Glomerular visceral epithelial cell (primary cell): ENCODE measurements around the gene AP5M1.
"Not testable (repeated sequence)": the region's sequence is repeated elsewhere in the genome, so short reads cannot be mapped to it uniquely, and the experiment has no call there.

ENCODE experiments used
- DNase-seq: peaks from one replicate; pipeline ENCODE4 v3.0.0-alpha.2; 2016; ENCODE audit errors: extremely low spot score

The AP5M1 gene

DNA sequence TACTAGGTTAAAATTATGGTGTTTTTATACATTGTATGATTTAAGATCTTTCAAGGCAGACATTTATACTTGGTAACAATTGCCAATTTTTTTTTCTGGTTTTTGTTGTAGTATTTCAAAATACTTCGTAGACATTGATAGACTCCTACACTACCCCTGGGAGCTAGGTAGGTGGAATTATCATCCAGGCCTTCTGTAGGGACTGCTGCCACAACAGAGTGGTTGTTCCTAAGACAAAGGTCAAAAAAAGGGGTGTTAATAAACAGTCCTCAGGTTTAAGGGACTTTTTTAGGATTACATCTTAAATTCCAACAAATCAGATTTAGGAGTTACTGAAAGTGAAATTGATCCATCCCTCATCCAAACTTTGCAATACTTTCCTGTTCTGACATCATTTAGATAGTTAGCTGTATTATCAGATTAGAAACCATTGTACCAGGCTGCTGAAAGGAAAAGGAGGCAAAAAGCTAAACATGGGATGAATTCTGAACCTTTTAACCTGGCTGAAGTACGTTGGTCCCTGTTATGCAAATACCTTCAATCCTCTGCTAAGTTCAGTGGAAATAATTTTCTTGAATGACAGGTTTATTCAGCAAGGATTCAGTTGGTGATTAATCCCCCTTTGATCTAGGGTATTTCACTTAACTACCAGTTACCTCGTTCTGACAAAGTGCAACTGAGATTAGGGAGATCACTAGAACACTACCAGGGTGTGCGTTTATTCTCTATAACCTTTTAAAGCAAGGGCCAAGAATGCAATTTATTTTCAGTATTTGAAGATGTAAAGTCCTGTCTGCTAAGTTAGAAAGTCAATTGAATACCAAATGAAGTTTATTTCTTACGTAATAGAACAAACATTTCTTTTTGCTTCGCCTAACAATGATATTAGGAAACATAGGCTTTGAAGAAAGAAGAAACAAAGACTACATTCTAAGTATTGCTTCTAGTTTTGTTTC, 23.2 kb downstream of the AP5M1 start:
- DNase-seq, result no peak

DNA sequence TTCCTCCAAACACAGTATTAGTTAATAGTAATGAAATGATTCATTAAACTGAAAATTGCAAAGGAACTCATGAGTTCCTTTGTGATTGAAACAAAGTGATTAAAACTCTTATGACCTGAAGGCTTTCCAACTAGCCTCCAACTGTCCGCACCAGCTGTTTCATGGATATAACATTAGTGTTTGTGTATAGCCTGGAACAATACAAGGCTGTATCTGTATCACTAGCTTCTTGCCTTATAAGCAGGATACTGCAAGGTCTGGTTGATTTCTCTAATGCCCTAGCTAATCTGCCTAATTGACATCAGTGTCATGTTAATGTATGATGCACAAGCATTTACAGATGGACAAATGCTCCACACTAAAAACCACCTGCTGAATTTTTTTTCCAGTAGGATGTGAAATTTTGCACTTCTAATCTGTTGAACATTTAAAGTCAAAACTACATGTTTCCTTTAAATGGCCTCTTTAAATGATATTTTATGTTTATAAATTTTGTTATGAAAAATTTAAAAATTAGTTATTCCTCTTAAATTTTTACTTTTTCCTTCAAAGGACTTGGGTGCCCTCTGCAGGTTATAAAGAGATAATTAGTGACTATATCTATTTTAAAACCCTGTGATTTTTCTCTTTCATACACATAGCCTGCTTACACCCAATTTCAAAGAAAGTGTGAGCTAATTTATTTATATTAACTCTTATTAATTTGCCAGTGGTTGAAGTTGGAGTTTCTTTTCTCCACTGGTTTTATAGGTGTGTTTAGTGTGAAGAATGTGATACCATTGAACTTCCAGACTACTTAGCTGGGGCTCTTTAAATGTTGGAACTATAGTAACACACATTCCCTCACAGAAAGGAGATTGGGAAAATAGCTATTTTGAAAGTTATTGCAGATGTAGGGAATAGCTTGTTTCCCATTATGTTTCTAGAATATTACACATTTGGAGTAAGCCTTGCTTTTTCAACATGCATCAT, 25.4 kb downstream of the AP5M1 start:
- peak; percentile 8 for DNase-seq

DNA sequence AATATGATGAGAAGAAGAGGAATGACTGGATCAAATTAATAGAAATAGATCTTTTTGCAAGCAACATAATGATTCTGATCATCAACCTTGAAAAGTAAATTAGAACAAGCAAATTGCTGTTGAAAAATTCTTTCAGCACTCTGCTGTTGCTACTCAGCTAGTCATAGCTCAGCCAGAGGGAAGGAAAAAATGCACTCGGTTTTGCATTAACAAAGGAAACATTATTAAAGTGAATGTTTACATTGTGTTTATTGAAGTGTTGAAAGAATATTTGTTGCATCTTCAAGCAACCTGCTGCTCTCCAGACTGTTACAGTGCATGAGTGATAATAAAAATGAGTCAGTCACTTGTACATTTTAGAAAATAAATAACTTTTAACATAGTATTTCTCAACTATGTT, 26.5 kb downstream of the AP5M1 start:
- no peak for DNase-seq

DNA sequence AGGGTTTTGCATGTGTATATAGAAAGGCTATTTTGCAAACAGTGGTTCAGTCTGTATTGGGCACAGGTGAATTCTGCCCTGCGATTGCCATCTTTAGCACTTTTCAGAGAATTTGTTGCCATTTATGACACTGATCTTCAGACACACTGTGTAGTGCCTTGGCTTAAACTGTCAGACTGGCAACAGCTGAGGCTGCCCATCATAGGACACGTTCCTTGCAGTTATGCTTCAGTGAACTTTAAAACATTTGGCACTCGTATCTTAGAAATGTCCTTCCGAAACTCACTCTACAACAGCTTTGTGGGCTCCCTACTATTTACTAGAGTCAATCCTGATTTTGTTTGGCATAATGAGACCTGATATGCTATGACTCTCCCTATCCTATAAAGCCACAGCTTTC, 29.1 kb downstream of the AP5M1 start:
- no peak for DNase-seq

DNA sequence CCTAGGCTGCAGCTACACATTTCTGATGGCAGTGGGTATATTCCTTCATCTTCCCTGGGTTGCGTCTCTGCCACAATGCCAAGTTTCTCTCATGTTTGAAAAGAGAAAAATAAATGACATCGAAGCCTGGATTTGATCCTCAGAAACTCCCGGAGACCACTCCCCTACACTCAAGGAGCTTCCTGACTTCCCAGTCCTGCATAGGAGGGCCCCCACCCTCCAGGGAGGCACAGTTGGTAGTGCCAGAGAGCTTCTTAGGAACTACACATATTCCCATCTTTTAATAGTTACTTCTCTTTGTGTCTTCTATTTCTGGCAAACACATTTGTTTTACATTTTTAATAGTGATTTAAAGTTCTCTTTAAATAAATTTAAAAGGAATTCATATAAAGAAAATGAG, 30.7 kb downstream of the AP5M1 start:
- no peak for DNase-seq

DNA sequence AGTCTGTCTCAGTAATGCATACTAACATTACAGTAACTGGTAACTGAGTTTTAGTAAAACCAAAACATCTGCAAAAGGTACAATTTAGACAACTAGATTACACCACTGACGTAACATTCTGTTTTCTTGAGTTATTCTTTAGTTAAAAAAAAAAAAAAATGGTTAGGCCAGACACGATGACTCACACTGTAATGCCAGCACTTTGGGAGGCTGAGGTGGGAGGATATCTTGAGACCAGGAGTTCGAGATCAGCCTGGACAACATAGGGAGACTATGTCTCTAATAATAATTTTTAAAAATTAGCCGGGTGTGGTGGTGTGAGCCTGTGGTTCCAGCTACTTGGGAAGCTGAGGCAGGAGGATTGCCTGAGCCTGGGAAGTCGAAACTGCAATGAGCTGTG, 34.1 kb downstream of the AP5M1 start:
- DNase-seq, result no peak

DNA sequence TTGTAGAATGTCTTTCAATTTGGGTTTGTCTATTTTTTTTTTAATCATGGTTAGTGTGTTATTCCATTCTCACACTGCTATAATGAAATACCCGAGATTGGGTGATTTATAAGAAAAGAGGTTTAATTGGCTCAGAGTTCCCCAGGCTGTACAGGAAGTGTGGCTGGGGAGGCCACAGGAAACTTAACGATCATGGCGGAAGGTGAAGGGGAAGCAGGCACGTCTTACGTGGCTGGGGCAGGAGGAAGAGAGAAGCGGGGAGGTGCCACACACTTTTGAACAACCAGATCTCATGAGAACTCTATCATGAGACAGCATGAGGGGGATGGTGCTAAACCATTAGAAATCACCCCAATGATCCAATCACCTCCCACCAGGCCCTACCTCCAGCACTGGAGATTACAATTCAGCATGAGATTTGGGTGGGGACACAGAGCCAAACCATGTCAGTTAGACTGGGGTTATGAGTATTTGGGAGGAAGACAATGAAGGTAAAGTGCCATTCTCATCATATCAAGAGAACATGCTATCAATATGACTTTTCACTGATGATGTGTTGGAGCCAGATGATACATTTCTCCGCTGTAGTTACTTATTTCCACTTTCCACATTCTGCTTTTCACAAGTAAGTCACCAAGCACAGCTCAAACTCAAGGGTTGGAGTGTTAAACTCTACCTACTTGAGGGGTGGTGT, 45.8 kb downstream of the AP5M1 start:
- DNase-seq, result no peak

DNA sequence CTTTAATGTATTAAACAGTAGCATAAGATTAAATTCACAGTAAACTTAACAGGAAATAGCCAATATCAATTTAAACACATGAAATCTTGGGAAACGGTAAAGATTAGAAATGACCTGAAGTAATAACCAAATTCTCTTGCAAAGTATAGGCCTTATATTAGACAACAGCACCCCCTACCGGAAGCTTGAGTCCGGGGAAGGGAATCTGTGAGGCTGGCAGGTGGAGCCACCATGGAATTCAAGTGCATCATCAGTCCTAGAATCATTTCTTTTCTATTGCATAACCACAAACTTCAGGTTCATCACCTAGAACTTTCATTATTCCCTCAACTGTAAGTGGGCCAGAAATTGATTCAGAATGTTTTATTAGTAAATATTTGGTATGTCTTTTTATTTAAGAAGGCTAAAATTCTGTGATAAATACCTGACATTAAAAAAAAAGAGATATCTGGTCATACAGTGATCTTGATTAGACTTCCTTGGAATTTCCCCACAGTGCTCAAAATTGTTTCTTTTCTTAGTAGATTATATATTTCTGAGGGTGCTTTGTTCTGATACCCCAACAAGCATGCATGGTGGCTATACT, 48.6 kb downstream of the AP5M1 start:
- peak; percentile 78 for DNase-seq

DNA sequence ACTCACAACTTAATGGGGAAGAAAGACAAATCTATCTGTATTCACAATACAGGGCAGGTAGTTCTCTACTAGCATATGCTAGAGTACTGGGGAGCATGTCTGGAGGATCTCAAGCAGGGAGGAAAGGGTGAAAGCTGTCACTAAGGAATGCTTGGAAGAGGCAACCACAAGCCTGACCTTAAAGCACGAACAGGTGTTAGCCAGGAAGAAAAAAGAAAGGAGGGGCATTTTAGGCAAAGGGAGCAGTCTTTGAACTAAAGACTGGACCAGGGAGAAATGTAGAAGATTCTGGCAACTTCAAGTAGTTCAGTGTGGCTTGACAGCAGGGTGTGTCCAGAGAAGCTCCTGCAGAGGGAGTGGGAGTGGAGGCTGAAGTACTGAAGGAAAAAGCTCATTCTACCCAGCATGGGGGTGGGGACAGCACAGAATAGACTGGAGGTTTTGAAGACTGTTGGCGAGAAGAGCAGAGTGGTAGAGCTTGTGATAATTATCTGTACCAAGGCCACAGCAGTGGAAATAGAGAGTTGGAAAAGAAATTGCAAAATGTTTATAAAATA, 50.9 kb downstream of the AP5M1 start:
- DNase-seq, result no peak

DNA sequence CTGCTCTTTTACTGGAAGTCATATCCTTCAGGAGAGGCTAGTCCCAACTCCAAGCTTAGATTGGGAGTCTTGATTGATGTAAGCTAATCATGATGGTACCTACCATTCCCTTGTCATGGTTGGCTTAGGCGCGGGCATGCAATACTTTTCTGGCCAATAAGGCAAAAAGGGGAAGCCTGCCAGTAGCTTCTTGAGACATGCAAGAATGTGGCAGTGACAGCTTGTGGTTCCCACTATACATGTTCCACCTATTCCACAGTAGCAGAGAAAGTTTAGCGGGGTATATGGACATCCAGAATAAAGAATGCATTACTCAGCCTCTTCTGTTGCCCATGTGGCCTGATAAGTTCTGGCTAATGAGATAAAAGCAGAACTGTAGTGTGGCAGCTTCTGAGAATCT, 55.0 kb downstream of the AP5M1 start:
- no peak for DNase-seq

DNA sequence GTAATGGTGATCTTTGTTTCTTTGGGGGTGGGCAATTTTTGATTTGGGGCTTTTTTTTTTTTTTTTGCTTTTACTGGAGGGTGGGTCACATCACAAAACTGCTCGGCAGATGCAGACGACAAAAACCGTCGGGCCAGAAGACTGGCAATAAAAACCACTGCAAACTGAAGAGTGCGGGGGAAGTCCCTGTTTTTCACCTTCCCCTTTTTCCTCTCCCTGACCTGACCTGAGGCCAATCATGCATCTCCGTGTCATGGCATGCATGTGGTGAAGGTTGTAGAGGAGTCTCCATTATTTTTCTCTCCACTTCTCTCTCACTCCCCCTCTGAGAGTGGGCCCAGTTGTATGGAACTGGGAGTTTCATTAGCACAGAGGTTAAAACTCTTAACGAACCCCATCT, 57.5 kb downstream of the AP5M1 start:
- DNase-seq, result no peak

DNA sequence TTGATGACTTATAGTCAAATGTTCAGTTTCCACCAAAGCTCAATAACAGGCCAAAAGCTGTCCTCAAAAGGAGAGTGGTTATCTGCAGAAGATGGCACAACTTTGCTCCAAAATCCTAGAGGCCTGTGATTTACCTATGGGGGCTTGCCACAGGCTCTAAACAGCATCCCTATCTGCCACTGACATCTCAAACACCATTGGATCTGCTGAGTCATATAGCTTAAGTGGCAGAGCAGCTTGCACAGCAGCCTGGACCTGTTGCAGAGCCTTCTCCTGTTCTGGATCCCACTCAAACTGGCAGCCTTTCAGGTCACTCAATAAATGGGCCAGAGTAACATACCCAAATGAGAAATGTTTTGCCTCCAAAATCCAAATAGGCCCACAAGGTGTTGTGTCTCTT, 61.1 kb downstream of the AP5M1 start:
- DNase-seq, result no peak

DNA sequence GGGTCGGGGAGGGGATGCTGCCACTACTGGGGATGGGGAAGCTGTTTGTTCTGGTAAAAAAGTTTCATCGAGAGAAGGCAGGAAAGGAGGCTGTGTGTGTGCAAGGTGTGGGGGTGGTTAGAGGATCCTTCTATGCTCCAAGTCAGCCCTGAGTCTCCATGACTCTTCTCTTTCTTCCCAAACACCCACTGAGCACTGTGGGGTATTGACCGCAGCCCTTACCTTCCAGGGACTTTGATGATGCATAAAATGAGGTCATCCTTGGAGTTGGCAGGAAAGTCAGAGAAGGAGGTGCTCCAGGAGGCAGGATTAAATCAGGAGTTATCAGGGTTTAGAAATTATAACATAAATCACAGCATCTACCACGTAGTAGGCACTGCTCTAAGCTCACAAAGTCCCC, 63.7 kb downstream of the AP5M1 start:
- DNase-seq, result peak; percentile 51

DNA sequence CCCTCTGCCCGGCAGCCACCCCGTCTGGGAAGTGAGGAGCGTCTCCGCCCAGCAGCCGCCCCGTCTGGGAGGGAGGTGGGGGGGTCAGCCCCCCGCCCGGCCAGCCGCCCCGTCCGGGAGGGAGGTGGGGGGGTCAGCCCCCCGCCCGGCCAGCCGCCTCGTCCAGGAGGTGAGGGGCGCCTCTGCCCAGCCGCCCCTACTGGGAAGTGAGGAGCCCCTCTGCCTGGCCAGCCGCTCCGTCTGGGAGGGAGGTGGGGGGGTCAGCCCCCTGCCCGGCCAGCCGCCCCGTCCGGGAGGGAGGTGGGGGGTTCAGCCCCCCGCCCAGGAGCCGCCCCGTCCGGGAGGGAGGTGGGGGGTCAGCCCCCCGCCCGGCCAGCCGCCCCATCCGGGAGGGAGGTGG, 65.0 kb downstream of the AP5M1 start:
- DNase-seq, result not testable (repeated sequence)

DNA sequence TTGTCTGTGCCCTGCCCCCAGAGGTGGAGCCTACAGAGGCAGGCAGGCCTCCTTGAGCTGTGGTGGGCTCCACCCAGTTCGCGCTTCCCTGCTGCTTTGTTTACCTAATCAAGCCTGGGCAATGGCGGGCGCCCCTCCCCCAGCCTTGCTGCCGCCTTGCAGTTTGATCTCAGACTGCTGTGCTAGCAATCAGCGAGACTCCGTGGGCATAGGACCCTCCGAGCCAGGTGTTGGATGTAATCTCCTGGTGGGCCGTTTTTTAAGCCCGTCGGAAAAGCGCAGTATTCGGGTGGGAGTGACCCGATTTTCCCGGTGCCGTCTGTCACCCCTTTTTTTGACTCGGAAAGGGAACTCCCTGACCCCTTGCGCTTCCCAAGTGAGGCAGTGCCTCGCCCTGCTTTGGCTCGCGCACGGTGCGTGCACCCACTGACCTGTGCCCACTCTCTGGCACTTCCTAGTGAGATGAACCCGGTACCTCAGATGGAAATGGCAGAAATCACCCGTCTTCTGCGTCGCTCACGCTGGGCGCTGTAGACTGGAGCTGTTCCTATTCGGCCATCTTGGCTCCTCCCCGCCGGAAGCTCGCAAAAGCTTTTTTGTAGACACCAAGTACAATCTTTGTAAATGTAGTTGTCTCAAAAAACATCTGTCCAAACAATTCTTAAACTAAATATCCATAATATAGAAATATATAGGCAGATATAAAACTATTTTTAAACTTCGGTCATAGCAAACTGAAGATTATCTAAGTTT, 75.0 kb downstream of the AP5M1 start:
- DNase-seq, result not testable (repeated sequence)

DNA sequence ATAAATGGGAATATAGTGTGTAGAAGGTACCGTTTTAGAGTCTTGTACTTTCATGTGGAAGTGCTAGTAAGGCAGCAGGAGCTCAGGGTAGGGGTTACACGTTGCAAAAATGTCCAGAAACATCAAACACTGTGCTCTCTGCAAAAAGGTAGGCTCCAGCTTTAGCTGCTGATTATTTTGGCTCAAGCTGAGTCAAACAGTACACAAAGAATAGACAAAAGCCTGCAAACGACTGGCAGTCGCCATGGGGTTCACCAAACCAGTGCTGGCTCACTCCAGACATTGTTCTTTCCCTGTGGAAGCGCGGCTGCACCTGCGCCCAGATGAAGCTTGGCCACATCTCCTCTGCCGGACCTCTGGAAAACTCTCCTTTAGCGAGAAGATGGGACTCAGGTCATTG, 76.3 kb downstream of the AP5M1 start:
- no peak for DNase-seq

DNA sequence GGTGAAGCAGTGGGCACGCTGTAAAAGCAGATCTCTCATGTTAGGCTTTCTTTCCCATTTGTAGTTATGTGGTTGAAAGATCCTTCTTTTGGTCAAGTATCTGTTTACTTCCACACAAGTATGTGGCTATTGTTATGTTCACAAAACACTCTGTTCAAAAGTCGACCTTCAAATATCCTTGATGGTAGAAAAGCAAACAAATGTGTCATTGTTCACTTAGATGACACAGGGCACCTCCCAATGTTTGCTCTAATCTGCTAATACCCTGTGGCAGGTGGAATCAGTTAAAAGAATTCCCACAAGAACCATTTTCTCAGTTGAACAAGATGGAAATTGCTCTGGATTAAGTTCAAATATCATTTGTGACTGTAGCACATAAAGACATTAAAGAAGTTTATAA, 78.0 kb downstream of the AP5M1 start:
- DNase-seq, result no peak
